VCaP (cell line): ENCODE results near the gene ARIH2.
A peak's percentile ranks its signal among the peaks of the same experiment; 100 is the strongest.

Experiments
- H3K27ac ChIP-seq: fragments of 450-650 bp; 2 replicates; pipeline ENCODE4 v1.5.1; 2017
- TF ChIP-seq, protein P1 (sequence below): fragments of 450-650 bp; conservative IDR thresholded peaks from 2 replicates; pipeline ENCODE4 v1.5.1; 2017; ENCODE audit warnings: mild to moderate bottlenecking, moderate library complexity

ARIH2 gene

DNA sequence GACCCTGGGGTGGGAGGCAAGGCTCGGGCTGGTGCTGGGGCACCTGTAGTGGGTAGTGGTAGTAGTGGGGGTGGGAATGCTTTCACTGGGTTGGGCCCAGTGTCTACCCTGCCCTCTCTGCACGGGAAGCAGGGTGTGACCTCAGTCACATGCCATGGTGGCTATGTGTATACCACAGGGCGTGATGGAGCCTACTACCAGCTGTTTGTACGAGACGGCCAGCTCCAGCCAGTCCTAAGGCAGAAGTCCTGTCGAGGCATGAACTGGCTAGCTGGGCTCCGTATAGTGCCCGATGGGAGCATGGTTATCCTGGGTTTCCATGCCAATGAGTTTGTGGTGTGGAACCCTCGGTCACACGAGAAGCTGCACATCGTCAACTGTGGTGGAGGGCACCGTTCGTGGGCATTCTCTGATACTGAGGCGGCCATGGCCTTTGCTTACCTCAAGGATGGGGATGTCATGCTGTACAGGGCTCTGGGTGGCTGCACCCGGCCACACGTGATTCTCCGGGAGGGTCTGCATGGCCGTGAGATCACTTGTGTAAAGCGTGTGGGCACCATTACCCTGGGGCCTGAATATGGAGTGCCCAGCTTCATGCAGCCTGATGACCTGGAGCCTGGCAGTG, 94.6 kb downstream of the ARIH2 start:
- 0 out of 2 replicates have a peak overlapping the region, but pooled peaks have one; percentile 32 for H3K27ac ChIP-seq
- TF ChIP-seq, protein P1, sequence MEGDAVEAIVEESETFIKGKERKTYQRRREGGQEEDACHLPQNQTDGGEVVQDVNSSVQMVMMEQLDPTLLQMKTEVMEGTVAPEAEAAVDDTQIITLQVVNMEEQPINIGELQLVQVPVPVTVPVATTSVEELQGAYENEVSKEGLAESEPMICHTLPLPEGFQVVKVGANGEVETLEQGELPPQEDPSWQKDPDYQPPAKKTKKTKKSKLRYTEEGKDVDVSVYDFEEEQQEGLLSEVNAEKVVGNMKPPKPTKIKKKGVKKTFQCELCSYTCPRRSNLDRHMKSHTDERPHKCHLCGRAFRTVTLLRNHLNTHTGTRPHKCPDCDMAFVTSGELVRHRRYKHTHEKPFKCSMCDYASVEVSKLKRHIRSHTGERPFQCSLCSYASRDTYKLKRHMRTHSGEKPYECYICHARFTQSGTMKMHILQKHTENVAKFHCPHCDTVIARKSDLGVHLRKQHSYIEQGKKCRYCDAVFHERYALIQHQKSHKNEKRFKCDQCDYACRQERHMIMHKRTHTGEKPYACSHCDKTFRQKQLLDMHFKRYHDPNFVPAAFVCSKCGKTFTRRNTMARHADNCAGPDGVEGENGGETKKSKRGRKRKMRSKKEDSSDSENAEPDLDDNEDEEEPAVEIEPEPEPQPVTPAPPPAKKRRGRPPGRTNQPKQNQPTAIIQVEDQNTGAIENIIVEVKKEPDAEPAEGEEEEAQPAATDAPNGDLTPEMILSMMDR: no peak

DNA sequence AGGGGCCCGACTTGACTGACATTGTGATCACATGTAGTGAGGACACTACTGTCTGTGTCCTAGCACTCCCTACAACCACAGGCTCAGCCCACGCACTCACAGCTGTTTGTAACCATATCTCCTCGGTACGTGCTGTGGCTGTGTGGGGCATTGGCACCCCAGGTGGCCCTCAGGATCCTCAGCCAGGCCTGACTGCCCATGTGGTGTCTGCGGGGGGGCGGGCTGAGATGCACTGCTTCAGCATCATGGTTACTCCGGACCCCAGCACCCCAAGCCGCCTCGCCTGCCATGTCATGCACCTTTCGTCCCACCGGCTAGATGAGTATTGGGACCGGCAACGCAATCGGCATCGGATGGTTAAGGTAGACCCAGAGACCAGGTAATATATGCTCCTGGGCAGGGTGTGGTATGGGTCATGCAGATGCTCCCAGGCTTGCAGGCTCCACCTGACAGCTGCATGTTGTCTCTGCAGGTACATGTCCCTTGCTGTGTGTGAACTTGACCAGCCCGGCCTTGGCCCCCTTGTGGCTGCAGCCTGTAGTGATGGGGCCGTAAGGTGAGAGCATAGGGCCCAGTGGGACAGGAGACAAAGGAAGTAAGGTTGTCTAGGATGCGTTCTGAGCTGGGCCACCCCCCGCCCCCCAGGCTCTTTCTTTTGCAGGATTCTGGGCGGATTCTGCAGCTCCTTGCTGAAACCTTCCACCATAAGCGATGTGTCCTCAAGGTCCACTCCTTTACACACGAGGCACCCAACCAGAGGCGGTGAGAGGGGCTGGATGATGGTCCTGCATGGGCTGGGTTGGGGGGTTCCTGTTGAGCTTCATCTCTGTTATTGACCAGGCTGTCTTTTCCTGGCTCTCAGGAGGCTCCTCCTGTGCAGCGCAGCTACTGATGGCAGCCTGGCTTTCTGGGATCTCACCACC, 95.4 kb downstream of the ARIH2 start:
- TF ChIP-seq, protein P1: peak; percentile 83
- H3K27ac ChIP-seq: no peak overlapping the region

DNA sequence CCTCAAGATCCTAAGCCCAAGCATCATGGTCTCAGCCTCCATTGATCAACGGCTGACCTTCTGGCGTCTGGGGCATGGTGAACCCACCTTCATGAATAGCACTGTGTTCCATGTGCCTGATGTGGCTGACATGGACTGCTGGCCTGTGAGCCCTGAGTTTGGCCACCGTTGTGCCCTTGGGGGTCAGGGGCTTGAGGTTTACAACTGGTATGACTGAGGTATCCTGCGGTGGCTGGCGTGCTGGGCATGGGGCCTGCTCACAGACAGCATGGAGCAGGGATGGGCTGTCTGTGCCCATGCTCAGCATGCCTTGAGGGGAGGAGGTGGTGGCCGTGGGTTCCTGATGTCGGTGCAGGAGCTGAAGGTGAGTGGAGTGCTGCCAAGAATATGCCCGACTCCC, 96.4 kb downstream of the ARIH2 start:
- no peak overlapping the region for H3K27ac ChIP-seq
- TF ChIP-seq, protein P1: no peak

DNA sequence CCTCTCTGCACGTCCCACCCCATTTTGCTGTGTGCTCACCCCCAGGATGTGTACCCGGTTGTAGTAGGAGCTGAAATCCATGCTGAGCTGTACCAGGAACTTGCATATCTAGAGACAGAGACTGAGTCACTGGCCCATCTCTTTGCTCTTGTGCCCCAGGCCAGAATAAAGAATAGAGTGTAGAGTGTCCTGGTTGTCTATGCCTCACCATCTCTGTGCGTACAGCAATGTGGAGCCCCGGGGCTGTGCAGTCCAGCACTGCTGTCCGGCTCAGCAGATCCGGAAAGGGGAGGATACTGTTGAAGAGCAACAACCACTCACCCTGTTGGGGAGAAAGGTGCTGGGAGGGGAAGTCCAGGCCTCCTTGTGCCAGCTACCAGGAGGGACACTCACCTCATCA, 97.1 kb downstream of the ARIH2 start:
- TF ChIP-seq, protein P1: no peak
- peak overlapping the region; percentile 99 for H3K27ac ChIP-seq

DNA sequence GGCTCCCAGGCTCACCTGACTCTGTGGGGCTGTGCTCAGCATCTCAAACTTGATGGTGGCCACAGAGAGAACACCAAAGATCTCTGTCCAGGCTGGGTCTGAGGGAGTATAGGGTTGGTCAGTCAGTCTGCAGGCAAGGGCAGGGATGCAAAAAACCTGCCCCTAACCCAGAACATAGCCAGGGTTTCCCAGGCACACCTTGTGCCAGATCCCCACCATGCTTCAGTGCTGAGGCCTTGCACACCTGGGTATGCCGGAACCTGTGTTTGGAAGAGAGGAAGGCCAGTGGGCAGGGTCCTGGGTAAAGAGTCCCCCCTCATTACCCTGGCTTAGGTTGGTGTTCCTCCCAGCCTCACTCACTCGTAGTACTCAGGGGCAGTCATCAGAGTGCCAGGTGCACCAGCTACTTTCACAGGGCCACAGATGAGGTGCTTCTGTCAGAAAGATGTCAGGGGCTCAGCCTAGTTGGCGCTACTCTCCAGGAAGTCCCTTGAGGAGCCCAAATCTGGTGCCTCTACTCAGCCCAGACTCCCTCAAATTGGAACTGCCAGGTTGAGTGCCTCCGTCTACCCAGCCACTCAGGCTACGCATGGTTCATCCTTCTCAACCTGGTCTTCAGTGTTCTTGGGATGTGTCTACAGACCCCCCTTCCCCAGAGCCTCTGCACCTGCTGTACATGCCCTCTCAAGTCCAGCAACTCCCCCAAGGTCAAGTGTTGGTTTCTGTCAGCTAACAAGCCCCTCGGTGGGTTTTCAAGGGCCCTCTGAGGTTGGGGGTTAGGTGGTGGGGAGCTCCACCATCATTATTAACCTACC, 98.0 kb downstream of the ARIH2 start:
- H3K27ac ChIP-seq: peak overlapping the region; percentile 99
- TF ChIP-seq, protein P1: no peak

DNA sequence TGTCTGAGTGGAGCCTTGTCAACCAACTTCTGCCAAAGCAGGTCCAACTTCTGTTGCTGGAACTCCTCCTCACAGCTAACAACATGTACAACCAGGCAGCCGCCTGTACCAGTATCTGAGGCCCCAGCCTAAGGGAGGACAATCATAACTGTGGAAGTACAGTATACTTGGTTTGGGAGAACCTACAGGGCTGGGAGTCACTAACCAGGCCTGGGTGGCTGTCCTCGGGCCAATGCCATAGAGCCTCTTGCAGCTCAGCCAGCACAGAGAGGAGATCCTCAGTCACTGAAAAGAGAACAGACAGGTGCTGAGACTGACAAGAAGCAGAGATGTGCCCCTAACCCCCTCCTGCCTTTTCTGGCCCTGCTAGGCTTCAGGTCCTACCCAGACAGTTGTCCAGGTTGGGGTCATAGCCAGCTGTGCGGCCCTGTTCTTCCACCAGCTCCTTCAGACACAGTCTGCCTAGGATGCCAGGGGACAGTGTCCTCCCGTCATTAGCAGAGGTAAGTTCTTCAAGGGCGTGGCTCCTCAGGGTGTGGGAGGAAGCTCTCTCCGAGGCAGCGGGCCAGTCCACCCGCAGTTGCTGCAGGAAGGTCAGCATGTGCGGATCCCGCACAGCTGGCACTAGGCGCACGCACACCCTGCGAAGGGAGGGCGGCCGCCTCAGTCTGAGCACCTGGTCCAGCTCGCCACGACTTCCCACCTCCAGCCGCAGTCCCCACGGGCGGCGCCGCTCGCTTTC, 98.8 kb downstream of the ARIH2 start:
- TF ChIP-seq, protein P1: no peak
- peak overlapping the region; percentile 99 for H3K27ac ChIP-seq
